ENCODE data around the gene TOX3. TPM values are rescaled to one million over a fixed set of nuclear protein-coding genes. Genes with fewer than 3 reads are reported as not detected.

TOX3 gene
- total and polyA plus RNA-seq, 2 donors (not counting 3 experiments of a cell fraction or from before 2014, with no cell fraction given): not detected

GRCh38 chr16:52460639-52461178 is 86.2 kb downstream of the TOX3 start:
- H3K9ac ChIP-seq (replicated peaks; ENCODE audit: extremely low read depth, insufficient read depth, low read length): no peak overlapping the region
- no peak overlapping the region for H3K27ac ChIP-seq (ENCODE audit: insufficient read depth, low read depth, low read length)
- intact Hi-C loops (cut with micrococcal nuclease) (no loop called here), dilution Hi-C loops (cut with MboI; ENCODE audit: extremely low pct_ligation_motif_present, low sequenced_read_pairs) (no loop called here)
- no peak overlapping the region for H3K4me2 ChIP-seq (ENCODE audit: insufficient read depth, low read length)
- ChIA-PET CTCF (interaction anchor here (1.7 kb wide), 1 partner anchor 11 kb away, joined by 3 read pairs; no protein-coding TSS in a partner anchor), POLR2A (no interaction called here)
- no peak overlapping the region for H3K4me3 ChIP-seq (replicated peaks in 1 of 3; ENCODE audit: insufficient read depth in 1 of 3, low read depth in 1 of 3, low read length in 3 of 3)
- no peaks in the 10 kb centered on the region for H3K79me2 ChIP-seq (ENCODE audit: control insufficient read depth, insufficient read depth, low read length)
- no peak for DNase-seq (ENCODE audit: low read depth, low spot score)
- H3K9me1 ChIP-seq (replicated peaks; ENCODE audit: control insufficient read depth, extremely low read depth, insufficient read depth, low read length): no peaks in the 10 kb centered on the region
- FAIRE-seq: no peak
- H4K20me1 ChIP-seq (replicated peaks; ENCODE audit: control insufficient read depth, extremely low read depth, insufficient read depth, low read length): no peaks in the 10 kb centered on the region
- no peaks in the 10 kb centered on the region for H3K4me1 ChIP-seq (ENCODE audit: control insufficient read depth, extremely low read depth, insufficient read depth, low read length)
- H3K27me3 ChIP-seq (ENCODE audit: control insufficient read depth in 2 of 2, insufficient read depth in 2 of 2, low read length in 2 of 2): no peaks in the 10 kb centered on the region
- BruUV-seq (replicated peaks): no TSS peak
- H3K9me3 ChIP-seq (replicated peaks; ENCODE audit: control insufficient read depth, insufficient read depth, low read length): no peaks in the 10 kb centered on the region
- no peak overlapping the region for H2AFZ ChIP-seq (ENCODE audit: low read depth, low read length)
- no peaks in the 10 kb centered on the region for H3K36me3 ChIP-seq (ENCODE audit: control insufficient read depth in 2 of 2, extremely low read depth in 1 of 2, insufficient read depth in 2 of 2, low read length in 2 of 2)
- TF ChIP-seq MAX (IDR thresholded peaks at IDR 0.05; ENCODE audit: insufficient read depth, insufficient read length): no peak
- TF ChIP-seq CTCF (IDR thresholded peaks at IDR 0.05; ENCODE audit: extremely low read depth in 1 of 2, insufficient read depth in 1 of 2, low read depth in 1 of 2, low read length in 2 of 2): no peak
- no peak for TF ChIP-seq POLR2AphosphoS5 (IDR thresholded peaks at IDR 0.05; ENCODE audit: insufficient read depth, low read depth, low read length)
- no peak for TF ChIP-seq POLR2A (IDR thresholded peaks at IDR 0.05; ENCODE audit: low read depth, low read length)
- TF ChIP-seq MYC (IDR thresholded peaks at IDR 0.05; ENCODE audit: low read depth, low read length): no peak
- TF ChIP-seq JUN (IDR thresholded peaks at IDR 0.05; ENCODE audit: borderline replicate concordance, insufficient read depth, insufficient read length, low read depth): no peak
- no peak for TF ChIP-seq FOS (IDR thresholded peaks at IDR 0.05; ENCODE audit: borderline replicate concordance, insufficient read depth, low read length)
- TF ChIP-seq EZH2 (IDR thresholded peaks at IDR 0.05; ENCODE audit: borderline replicate concordance, low read depth, low read length, severe bottlenecking): no peak
- no peak for TF ChIP-seq GATA2 (IDR thresholded peaks at IDR 0.05; ENCODE audit: insufficient read depth, insufficient read length, low read depth, low read length)
